Mesothelial cell of epicardium (in vitro differentiated cells): Measurements from ENCODE around the gene PAK4. TPM values are rescaled to one million over a fixed set of nuclear protein-coding genes. Genes with fewer than 3 reads are reported as not detected.

Source experiments
- DNase-seq, 2 experiments: peaks; one replicate each; pipeline ENCODE4 v3.0.0; 2021; ENCODE audit warnings: low spot score in 2 of 2; ENCODE audit not compliant: unreplicated experiment in 2 of 2
- H3K27ac Mint-ChIP-seq: 2 replicates; pipeline ENCODE4 v1.8.0; 2021; ENCODE audit warnings: mixed read lengths
- H3K27me3 Mint-ChIP-seq: 2 replicates; pipeline ENCODE4 v1.8.0; 2021; ENCODE audit warnings: low read depth, mixed read lengths
- H3K36me3 Mint-ChIP-seq: 2 replicates; pipeline ENCODE4 v1.8.0; 2021; ENCODE audit warnings: mixed read lengths
- H3K4me1 Mint-ChIP-seq: 2 replicates; pipeline ENCODE4 v1.8.0; 2021; ENCODE audit warnings: mixed read lengths
- H3K4me3 Mint-ChIP-seq: 2 replicates; pipeline ENCODE4 v1.8.0; 2021; ENCODE audit warnings: mild to moderate bottlenecking, moderate library complexity, mixed read lengths
- H3K9me3 Mint-ChIP-seq: 2 replicates; pipeline ENCODE4 v1.8.0; 2021; ENCODE audit warnings: mixed read lengths
- total RNA-seq: library from RNA; stranded (reverse); gene quantifications from 3 replicates; pipeline ENCODE4 v1.2.1, GENCODE V29; 2021
- TF ChIP-seq, protein P1 (sequence below): fragments of 200-600 bp; sonication (generic); IDR thresholded peaks from one replicate; pipeline ENCODE4 v1.5.0; 2021; ENCODE audit warnings: antibody characterized with exemption; ENCODE audit not compliant: unreplicated experiment

The PAK4 gene
- total RNA-seq, 1 donor from 2014 or later, result 102 TPM

DNA sequence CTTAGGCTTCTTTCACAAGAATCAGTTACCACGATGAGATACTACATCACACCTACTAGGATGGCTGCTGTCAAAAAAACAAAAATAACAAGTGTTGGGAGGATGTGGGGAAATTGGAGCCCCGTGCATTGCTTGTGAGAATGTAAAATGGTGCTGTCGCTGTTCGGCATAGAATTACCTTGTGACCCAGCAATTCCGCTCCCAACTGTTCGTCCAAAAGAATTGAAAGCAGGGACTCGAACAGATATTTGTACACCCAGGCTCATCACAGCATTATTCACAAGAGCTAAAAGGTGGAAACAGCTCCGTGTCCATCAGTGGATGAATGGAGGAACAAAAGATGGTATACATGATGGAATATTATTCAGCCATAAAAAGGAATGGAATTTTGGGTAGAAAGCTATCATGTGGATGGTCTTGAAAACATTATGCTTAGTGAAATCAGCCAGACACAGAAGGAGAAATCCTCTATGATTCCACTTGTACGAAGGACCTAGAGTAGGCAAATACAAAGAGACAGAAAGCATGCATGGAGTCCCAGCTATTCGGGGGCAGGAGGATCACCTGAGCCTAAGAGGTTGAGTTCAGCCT, 23.4 kb downstream of the PAK4 start:
- peaks cover 13% of the 10 kb centered on the region for H3K36me3 Mint-ChIP-seq
- H3K27ac Mint-ChIP-seq, result no peak overlapping the region
- peaks cover 2% of the 10 kb centered on the region for H3K9me3 Mint-ChIP-seq
- peaks cover 33% of the 10 kb centered on the region for H3K4me1 Mint-ChIP-seq
- H3K4me3 Mint-ChIP-seq, result no peak overlapping the region
- DNase-seq, result no peak
- no peaks in the 10 kb centered on the region for H3K27me3 Mint-ChIP-seq
- TF ChIP-seq, protein P1, sequence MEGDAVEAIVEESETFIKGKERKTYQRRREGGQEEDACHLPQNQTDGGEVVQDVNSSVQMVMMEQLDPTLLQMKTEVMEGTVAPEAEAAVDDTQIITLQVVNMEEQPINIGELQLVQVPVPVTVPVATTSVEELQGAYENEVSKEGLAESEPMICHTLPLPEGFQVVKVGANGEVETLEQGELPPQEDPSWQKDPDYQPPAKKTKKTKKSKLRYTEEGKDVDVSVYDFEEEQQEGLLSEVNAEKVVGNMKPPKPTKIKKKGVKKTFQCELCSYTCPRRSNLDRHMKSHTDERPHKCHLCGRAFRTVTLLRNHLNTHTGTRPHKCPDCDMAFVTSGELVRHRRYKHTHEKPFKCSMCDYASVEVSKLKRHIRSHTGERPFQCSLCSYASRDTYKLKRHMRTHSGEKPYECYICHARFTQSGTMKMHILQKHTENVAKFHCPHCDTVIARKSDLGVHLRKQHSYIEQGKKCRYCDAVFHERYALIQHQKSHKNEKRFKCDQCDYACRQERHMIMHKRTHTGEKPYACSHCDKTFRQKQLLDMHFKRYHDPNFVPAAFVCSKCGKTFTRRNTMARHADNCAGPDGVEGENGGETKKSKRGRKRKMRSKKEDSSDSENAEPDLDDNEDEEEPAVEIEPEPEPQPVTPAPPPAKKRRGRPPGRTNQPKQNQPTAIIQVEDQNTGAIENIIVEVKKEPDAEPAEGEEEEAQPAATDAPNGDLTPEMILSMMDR, result no peak

DNA sequence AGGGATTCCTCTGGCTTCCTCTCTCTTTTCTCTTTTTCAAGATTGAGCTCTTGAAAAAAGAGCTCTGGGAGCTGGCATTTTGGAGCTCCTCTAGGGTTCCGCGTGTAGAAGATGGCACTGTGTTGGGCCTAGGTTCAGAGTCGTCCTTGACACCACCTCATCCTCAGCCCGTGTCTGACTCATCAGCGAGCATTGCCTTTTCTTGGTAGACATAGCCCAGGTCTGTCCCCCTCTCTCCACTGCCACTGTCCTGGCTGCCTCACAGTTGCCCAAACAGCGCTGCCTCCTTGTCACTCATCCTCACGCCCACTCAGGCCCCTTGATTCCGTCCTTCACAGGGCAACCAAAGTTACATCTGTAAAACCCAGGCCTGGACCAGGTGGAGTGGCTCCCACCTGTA, 24.6 kb downstream of the PAK4 start:
- H3K27ac Mint-ChIP-seq, result peak overlapping the region; percentile 71
- no peak for DNase-seq

GRCh38 chr19:39150807-39151600, 25.4 kb downstream of the PAK4 start:
- TF ChIP-seq, protein P1, result no peak
- Mint-ChIP-seq H3K27ac (peak overlapping the region; percentile 50), H3K4me1 (peaks cover 35% of the 10 kb centered on the region), H3K4me3 (no peak overlapping the region), H3K27me3 (no peaks in the 10 kb centered on the region), H3K36me3 (peaks cover 12% of the 10 kb centered on the region), H3K9me3 (peaks cover 2% of the 10 kb centered on the region)
- DNase-seq, result no peak

More for the DNA sequence above, 24.6 kb downstream of the PAK4 start:
- peaks cover 2% of the 10 kb centered on the region for H3K9me3 Mint-ChIP-seq
- TF ChIP-seq, protein P1, result no peak
- peaks cover 13% of the 10 kb centered on the region for H3K36me3 Mint-ChIP-seq
- H3K4me3 Mint-ChIP-seq, result no peak overlapping the region
- H3K4me1 Mint-ChIP-seq, result peaks cover 33% of the 10 kb centered on the region
- no peaks in the 10 kb centered on the region for H3K27me3 Mint-ChIP-seq

DNA sequence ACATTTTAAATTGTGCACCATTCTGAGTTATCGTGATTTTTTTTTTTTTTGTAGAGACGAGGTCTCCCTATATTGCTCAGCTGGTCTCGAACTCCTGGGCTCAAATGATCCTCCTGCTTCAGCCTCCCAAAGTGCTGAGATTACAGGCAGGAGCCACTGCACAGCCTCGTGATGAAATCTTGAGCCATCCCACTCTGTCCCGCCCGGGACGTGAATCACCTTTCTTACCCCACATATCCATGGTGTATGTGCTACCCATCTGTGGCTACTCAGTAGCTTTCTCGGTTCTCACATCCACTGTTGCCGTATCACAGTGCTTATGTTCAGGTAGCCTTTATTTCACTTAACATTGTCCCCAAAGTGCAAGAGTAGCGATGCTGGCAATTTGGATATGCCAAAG, 26.5 kb downstream of the PAK4 start:
- Mint-ChIP-seq H3K4me1 (peaks cover 38% of the 10 kb centered on the region), H3K9me3 (peaks cover 2% of the 10 kb centered on the region), H3K27me3 (no peaks in the 10 kb centered on the region), H3K36me3 (peaks cover 11% of the 10 kb centered on the region), H3K27ac (peak overlapping the region; percentile 66), H3K4me3 (no peak overlapping the region)
- DNase-seq, result no peak
- TF ChIP-seq, protein P1, result no peak

GRCh38 chr19:39154100-39154628, 28.6 kb downstream of the PAK4 start:
- peak overlapping the region; percentile 4 for H3K4me3 Mint-ChIP-seq
- peaks cover 59% of the 10 kb centered on the region for H3K4me1 Mint-ChIP-seq
- H3K27me3 Mint-ChIP-seq, result no peaks in the 10 kb centered on the region
- peak overlapping the region; percentile 89 for H3K27ac Mint-ChIP-seq
- H3K9me3 Mint-ChIP-seq, result no peaks in the 10 kb centered on the region
- peaks cover 4% of the 10 kb centered on the region for H3K36me3 Mint-ChIP-seq
- TF ChIP-seq, protein P1, result no peak
- no peak for DNase-seq
